ENCODE results near the gene FANCG. TPM values are rescaled to one million over a fixed set of nuclear protein-coding genes. Genes with fewer than 3 reads are reported as not detected.

FANCG gene
- total and polyA plus RNA-seq, 4 experiments from 2014 or later = 2.9 to 27.9 (median 18.2) TPM

DNA sequence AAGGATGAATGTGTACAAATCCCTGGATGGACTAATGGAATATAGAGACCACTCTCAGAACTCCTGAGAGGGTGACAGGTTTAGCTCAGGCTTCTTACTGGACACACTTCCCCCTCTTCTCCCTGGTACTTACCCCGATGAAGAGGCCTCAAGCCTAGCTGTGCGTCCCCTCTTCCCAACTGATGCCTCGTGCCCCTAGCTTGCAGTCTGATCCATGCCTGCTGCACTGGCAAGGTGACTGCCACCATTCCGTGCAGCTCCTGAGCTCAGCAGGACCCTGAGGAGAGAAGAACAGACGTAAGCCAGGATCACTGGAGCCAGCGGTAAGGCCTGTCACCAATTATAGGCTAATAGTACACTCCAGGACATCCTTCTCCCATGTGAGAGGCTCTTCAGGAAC lies 28.7 kb upstream of the FANCG start:
- no peaks in the 10 kb centered on the region for H3K9me3 ChIP-seq (ENCODE audit: control insufficient read depth in 1 of 2, low read length in 2 of 2)
- H3K9me3 Mint-ChIP-seq = no peaks in the 10 kb centered on the region
- no peak for DNase-seq
- ChIA-PET CTCF (ENCODE audit: partially characterized antibody) (interaction anchor here (1.2 to 1.7 kb wide), 2 partner anchors 8 to 29 kb away, joined by 5 to 7 read pairs; partner anchors contain the start of gene FANCG), POLR2A (ENCODE audit: partially characterized antibody) (no interaction called here)
- H3K4me3 ChIP-seq (ENCODE audit: low read length in 2 of 2) = no peak overlapping the region
- H3K4me1 ChIP-seq (ENCODE audit: insufficient read depth, low read length) = peaks cover 35% of the 10 kb centered on the region
- H3K27me3 Mint-ChIP-seq = no peaks in the 10 kb centered on the region
- H3K4me3 Mint-ChIP-seq = no peak overlapping the region
- intact Hi-C loops (cut with micrococcal nuclease) = no loop called here
- H3K27ac ChIP-seq (ENCODE audit: low read depth, low read length) = no peak overlapping the region
- H3K27me3 ChIP-seq (ENCODE audit: insufficient read depth, low read length) = no peaks in the 10 kb centered on the region
- H3K36me3 Mint-ChIP-seq = peaks cover 8 to 15% of the 10 kb centered on the region in 2 donors
- peaks cover 25 to 38% (median 30%) of the 10 kb centered on the region in 4 donors for H3K4me1 Mint-ChIP-seq
- H3K36me3 ChIP-seq (ENCODE audit: insufficient read depth, low read length) = peaks cover 18% of the 10 kb centered on the region
- peak overlapping the region in 1 of 7 donors; percentile 18 for H3K27ac Mint-ChIP-seq

DNA sequence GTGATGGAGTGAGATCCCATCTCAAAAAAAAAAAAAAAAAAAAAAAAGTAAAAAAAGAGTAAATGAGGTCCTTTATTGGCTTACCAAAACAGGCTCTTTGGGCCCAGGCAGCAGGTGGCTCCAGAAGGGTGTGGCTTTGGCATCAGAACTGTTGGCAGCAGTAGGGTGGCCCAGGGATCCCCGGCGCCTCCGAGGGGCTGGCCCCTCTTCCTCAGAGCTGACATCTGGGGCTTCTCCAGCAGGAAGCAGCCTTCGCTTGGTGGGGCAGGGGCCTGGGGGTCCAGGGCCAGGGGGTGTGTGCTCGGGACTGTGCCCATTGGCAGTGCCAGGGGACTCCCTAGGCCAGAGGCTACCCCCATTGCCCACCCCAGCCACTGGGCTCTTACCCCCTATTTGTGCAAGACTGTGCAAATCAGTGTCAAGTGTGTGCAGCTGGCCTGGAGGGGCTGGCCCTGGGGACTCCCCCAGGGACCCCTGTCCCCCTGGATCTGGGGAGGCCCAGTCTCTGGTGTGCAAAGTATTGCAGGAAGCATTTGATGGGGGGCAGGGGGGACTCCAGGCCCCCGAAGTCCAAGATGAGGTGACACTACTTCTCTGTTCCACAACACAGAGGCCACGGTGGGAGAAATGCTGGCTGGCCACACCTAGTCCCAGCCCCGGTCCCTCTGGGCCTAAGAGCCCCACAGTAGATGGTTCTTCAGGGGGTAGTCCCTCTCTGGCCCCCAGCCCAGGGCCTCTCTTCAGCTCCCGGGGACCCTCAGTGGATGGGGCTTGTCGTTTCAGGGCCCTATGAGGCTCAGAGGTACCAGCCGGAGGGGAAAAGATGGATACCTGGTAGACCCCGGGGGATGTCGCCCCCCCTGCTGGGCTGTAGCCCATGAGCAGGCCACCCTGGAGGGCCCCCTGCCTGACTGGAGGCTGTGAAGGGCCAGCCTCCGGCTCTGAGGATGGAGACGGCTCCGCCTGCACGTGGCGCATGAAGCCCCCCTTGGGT lies 27.9 kb upstream of the FANCG start:
- H3K27me3 ChIP-seq (ENCODE audit: insufficient read depth, low read length) = no peaks in the 10 kb centered on the region
- H3K4me3 ChIP-seq (ENCODE audit: low read length in 2 of 2) = no peak overlapping the region
- intact Hi-C loops (cut with micrococcal nuclease) = no loop called here
- Mint-ChIP-seq H3K4me1 (peaks cover 30 to 41% (median 35%) of the 10 kb centered on the region in 4 donors), H3K9me3 (peaks cover 0 to 3% (median 0%) of the 10 kb centered on the region in 8 donors), H3K4me3 (no peak overlapping the region), H3K36me3 (peaks cover 12 to 22% of the 10 kb centered on the region in 2 donors), H3K27me3 (no peaks in the 10 kb centered on the region), H3K27ac (no peak overlapping the region)
- ChIA-PET POLR2A (ENCODE audit: partially characterized antibody) (no interaction called here), CTCF (ENCODE audit: partially characterized antibody) (interaction anchor here (1.2 to 1.6 kb wide), 3 partner anchors 8 to 11 kb away, joined by 5 to 7 read pairs (median 5); partner anchors contain the start of genes ATOSB and PIGO)
- no peaks in the 10 kb centered on the region for H3K9me3 ChIP-seq (ENCODE audit: control insufficient read depth in 1 of 2, low read length in 2 of 2)
- peaks cover 18% of the 10 kb centered on the region for H3K36me3 ChIP-seq (ENCODE audit: insufficient read depth, low read length)
- no peak for DNase-seq
- peaks cover 33% of the 10 kb centered on the region for H3K4me1 ChIP-seq (ENCODE audit: insufficient read depth, low read length)
- no peak overlapping the region for H3K27ac ChIP-seq (ENCODE audit: low read depth, low read length)

DNA sequence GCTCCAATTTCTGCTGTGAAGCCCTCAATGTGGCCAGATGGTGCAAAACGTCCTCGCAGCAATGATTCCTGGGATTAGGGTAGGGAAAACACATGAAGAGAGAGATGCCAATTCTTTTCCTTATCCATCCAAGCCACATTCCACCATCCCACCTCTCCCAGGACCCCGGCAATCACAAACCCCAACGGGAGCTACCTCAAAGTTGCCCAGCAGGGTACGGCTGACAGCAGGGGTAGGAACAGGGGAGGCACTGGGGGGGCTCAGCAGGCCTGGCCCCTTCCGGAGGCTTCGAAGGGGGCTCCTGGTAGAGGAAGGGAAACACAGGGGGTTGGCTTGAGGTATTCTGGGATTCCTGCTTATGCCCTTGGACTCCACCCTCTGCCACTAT lies 26.6 kb upstream of the FANCG start:
- Histone ChIP-seq H3K9me3 (ENCODE audit: control insufficient read depth in 1 of 2, low read length in 2 of 2) (no peaks in the 10 kb centered on the region), H3K36me3 (ENCODE audit: insufficient read depth, low read length) (peaks cover 18% of the 10 kb centered on the region), H3K27me3 (ENCODE audit: insufficient read depth, low read length) (no peaks in the 10 kb centered on the region), H3K27ac (ENCODE audit: low read depth, low read length) (no peak overlapping the region), H3K4me3 (ENCODE audit: low read length in 2 of 2) (no peak overlapping the region), H3K4me1 (ENCODE audit: insufficient read depth, low read length) (peaks cover 36% of the 10 kb centered on the region)
- Mint-ChIP-seq H3K4me3 (no peak overlapping the region), H3K36me3 (peaks cover 12 to 24% of the 10 kb centered on the region in 2 donors), H3K9me3 (peaks cover 0 to 3% (median 0%) of the 10 kb centered on the region in 8 donors), H3K27ac (peak overlapping the region in 2 of 7 donors; percentile 55 to 67), H3K27me3 (no peaks in the 10 kb centered on the region), H3K4me1 (peaks cover 26 to 41% (median 34%) of the 10 kb centered on the region in 4 donors)
- intact Hi-C loops (cut with micrococcal nuclease) = no loop called here
- no peak for DNase-seq
- CTCF ChIA-PET (ENCODE audit: partially characterized antibody) = interaction anchor here (0.8 to 1.6 kb wide), 3 partner anchors 9 to 29 kb away, joined by 3 to 5 read pairs (median 5); partner anchors contain the start of genes ATOSB and PIGO
- POLR2A ChIA-PET (ENCODE audit: partially characterized antibody) = interaction anchor here (0.8 to 4.7 kb wide), 2 partner anchors 8 to 638 kb away, joined by 3 to 46 read pairs; partner anchors contain the start of gene ATOSB

DNA sequence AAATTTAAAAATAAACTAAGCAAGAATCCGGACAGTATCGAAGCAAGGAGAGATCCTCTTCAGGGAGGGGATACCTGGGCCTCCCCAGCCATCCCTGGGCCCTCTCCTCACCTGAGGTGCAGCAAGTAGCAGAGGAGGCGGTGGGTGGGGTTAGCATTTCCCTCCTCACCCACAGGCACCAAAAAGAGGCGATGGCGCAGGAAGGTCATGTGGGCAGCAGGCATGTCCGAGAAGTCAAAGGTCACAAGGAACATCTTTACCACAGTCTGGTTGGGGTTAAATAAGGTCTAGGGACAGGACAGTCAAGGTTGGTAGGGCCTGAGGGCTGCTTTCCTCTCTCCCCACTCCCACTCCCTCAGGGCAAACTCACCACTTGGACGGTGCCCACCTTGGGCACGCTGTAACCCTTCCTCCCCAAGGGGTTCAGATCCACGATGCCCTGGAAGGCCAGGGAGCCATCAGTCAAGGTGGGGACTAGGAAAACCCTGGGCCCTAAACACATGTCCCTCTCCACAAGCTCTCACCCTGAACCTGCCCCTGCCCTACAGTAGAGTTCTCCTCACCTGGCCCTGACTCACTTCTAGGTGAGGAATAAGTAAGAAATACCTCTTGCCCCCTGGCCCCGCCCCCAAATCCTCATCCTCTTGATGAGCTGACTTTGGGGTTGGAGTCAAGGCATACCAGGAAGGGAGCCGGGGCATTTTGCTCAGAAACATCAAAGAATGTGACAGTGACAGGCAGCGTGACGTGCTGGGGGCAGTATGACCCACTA lies 26.0 kb upstream of the FANCG start:
- H3K36me3 Mint-ChIP-seq = peaks cover 14 to 30% of the 10 kb centered on the region in 2 donors
- POLR2A ChIA-PET (ENCODE audit: partially characterized antibody) = interaction anchor here (0.8 to 4.7 kb wide), 2 partner anchors 9 to 639 kb away, joined by 3 to 46 read pairs; partner anchors contain the start of gene ATOSB
- peaks cover 21 to 41% (median 32%) of the 10 kb centered on the region in 4 donors for H3K4me1 Mint-ChIP-seq
- Histone ChIP-seq H3K9me3 (ENCODE audit: control insufficient read depth in 1 of 2, low read length in 2 of 2) (no peaks in the 10 kb centered on the region), H3K27me3 (ENCODE audit: insufficient read depth, low read length) (no peaks in the 10 kb centered on the region), H3K4me3 (ENCODE audit: low read length in 2 of 2) (no peak overlapping the region), H3K36me3 (ENCODE audit: insufficient read depth, low read length) (peaks cover 18% of the 10 kb centered on the region), H3K27ac (ENCODE audit: low read depth, low read length) (no peak overlapping the region), H3K4me1 (ENCODE audit: insufficient read depth, low read length) (peaks cover 32% of the 10 kb centered on the region)
- peak overlapping the region in 4 of 7 donors; percentile 50 to 67 (median 57) for H3K27ac Mint-ChIP-seq
- intact Hi-C loops (cut with micrococcal nuclease) = no loop called here
- H3K9me3 Mint-ChIP-seq = peaks cover 0 to 3% (median 0%) of the 10 kb centered on the region in 8 donors
- H3K4me3 Mint-ChIP-seq = no peak overlapping the region
- no peaks in the 10 kb centered on the region for H3K27me3 Mint-ChIP-seq
- DNase-seq = no peak
- CTCF ChIA-PET (ENCODE audit: partially characterized antibody) = interaction anchor here (0.5 to 1.6 kb wide), 5 partner anchors 8 to 170 kb away, joined by 3 to 5 read pairs (median 3); partner anchors contain the start of genes ATOSB and PIGO

DNA sequence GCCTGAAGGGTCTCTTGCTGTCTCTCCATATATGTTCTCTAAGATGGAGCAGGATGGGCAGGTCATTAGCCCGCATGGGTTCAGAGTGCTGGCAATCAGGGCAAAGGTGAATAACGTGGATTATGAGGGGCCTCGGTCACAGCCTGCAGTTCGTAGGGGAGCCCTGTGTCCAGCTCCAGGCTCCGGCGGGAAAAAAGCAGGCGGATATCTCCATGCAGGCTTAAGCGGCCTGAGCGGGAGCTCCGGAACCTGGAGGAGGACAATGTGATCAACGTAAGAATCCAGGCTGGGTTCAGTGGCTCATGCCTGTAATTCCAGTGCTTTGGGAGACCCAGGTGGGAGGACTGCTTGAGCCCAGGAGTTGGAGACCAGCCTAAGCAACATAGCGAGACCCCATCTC lies 25.4 kb upstream of the FANCG start:
- H3K4me3 Mint-ChIP-seq = no peak overlapping the region
- H3K27me3 ChIP-seq (ENCODE audit: insufficient read depth, low read length) = no peaks in the 10 kb centered on the region
- CTCF ChIA-PET (ENCODE audit: partially characterized antibody) = interaction anchor here (0.5 to 1.4 kb wide), 3 partner anchors 9 to 171 kb away, joined by 3 to 4 read pairs (median 3); no protein-coding TSS in a partner anchor
- peaks cover 22 to 43% (median 31%) of the 10 kb centered on the region in 4 donors for H3K4me1 Mint-ChIP-seq
- no peaks in the 10 kb centered on the region for H3K9me3 ChIP-seq (ENCODE audit: control insufficient read depth in 1 of 2, low read length in 2 of 2)
- DNase-seq = no peak
- peaks cover 20 to 34% of the 10 kb centered on the region in 2 donors for H3K36me3 Mint-ChIP-seq
- H3K4me1 ChIP-seq (ENCODE audit: insufficient read depth, low read length) = peaks cover 26% of the 10 kb centered on the region
- peak overlapping the region in 4 of 7 donors; percentile 19 to 82 (median 49) for H3K27ac Mint-ChIP-seq
- H3K36me3 ChIP-seq (ENCODE audit: insufficient read depth, low read length) = peaks cover 22% of the 10 kb centered on the region
- POLR2A ChIA-PET (ENCODE audit: partially characterized antibody) = interaction anchor here (3.8 to 4.7 kb wide), 2 partner anchors 9 to 33 kb away, joined by 46 to 51 read pairs; partner anchors contain the start of genes ATOSB and VCP
- no peak overlapping the region for H3K27ac ChIP-seq (ENCODE audit: low read depth, low read length)
- intact Hi-C loops (cut with micrococcal nuclease) = no loop called here
- H3K9me3 Mint-ChIP-seq = peaks cover 0 to 3% (median 0%) of the 10 kb centered on the region in 8 donors
- no peak overlapping the region for H3K4me3 ChIP-seq (ENCODE audit: low read length in 2 of 2)
- no peaks in the 10 kb centered on the region for H3K27me3 Mint-ChIP-seq

DNA sequence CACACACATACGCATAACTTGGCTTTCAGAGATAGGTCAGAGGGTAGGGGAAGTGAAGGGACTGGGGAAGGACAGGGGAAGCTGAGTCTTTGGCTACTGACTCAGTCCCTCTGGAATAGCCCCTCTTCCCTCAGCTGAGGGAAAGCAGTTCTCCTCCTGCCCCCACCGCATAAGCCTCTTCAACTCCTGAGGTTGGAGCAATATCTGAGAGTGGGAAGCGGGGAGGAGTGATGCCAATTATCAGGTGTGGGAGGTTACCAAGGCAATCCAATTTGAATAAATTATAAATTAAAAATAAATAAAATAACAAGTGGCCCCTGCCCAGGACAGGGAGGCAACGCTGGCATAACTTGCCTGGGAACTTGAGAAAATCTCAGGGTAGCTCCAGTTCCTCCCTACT lies 24.8 kb upstream of the FANCG start:
- Histone ChIP-seq H3K4me1 (ENCODE audit: insufficient read depth, low read length) (peaks cover 23% of the 10 kb centered on the region), H3K4me3 (ENCODE audit: low read length in 2 of 2) (no peak overlapping the region), H3K9me3 (ENCODE audit: control insufficient read depth in 1 of 2, low read length in 2 of 2) (no peaks in the 10 kb centered on the region), H3K36me3 (ENCODE audit: insufficient read depth, low read length) (peaks cover 28% of the 10 kb centered on the region), H3K27ac (ENCODE audit: low read depth, low read length) (no peak overlapping the region), H3K27me3 (ENCODE audit: insufficient read depth, low read length) (no peaks in the 10 kb centered on the region)
- no peak for DNase-seq
- H3K4me3 Mint-ChIP-seq = no peak overlapping the region
- H3K36me3 Mint-ChIP-seq = peaks cover 25 to 37% of the 10 kb centered on the region in 2 donors
- no peaks in the 10 kb centered on the region for H3K27me3 Mint-ChIP-seq
- CTCF ChIA-PET (ENCODE audit: partially characterized antibody) = interaction anchor here (1.0 to 1.5 kb wide), 4 partner anchors 9 to 155 kb away, joined by 3 to 6 read pairs (median 4); no protein-coding TSS in a partner anchor
- peaks cover 0 to 3% (median 0%) of the 10 kb centered on the region in 8 donors for H3K9me3 Mint-ChIP-seq
- H3K27ac Mint-ChIP-seq = peak overlapping the region in 6 of 7 donors; percentile 37 to 99 (median 68)
- intact Hi-C loops (cut with micrococcal nuclease) = no loop called here
- POLR2A ChIA-PET (ENCODE audit: partially characterized antibody) = interaction anchor here (2.4 to 4.7 kb wide), 3 partner anchors 10 to 33 kb away, joined by 11 to 51 read pairs (median 46); partner anchors contain the start of genes ATOSB and VCP
- peaks cover 20 to 44% (median 31%) of the 10 kb centered on the region in 4 donors for H3K4me1 Mint-ChIP-seq

All from CD4-positive, alpha-beta memory T cell (primary cell).